Measurements from ENCODE around the gene KLHL18.
"Not testable (repeated sequence)": the region's sequence is repeated elsewhere in the genome, so short reads cannot be mapped to it uniquely, and the experiment has no call there.

Gene KLHL18

DNA sequence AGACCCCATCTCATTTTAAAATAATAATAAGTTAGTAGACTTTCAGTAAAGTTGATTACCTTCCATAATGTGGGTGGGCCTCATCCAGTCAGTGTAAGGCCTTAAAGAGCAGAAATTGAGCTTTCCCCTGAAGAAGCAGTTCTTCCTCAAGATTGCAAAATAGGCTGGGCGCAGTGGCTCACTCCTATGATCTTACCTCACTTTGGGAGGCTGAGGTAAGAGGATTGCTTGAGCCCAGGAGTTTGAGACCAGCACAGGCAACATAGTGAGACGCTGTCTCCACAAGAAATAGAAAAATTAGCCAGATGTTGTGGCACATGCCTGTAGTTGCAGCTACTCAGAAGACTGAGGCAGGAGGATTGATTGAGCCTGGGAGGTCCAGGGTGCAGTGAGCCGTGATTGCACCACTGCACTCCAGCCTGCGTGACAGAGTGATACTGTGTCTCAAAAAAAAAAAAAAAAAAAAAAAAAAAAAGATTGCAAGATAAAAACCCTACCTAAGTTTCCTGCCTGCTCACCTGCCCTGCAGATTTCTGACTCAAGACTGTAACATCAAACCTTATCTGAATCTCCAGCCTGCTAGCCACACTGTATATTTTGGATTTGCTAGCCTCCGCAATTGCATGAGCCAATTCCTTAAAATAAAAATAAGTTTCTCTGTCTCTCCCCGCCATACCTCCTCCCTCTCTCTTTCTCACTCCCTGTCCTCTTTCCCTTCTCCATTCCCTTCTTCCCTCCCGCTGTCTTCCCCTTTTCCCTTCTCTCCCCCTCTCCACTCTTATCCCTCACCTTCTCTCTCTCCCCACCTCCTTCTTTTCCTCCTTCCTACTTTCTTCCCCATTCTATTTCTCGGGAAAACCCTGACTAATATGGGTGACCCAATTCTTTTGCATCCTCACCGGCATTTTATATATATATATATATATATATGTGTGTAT, 16.9 kb downstream of the KLHL18 start:
- Histone ChIP-seq H3K4me3 (ENCODE audit: low read depth, low read length) (no peak overlapping the region), H3K27ac (no peak overlapping the region), H3K27me3 (replicated peaks) (no peaks in the 10 kb centered on the region), H3K36me3 (replicated peaks) (peaks cover 7% of the 10 kb centered on the region)
- TF ChIP-seq, protein P1, sequence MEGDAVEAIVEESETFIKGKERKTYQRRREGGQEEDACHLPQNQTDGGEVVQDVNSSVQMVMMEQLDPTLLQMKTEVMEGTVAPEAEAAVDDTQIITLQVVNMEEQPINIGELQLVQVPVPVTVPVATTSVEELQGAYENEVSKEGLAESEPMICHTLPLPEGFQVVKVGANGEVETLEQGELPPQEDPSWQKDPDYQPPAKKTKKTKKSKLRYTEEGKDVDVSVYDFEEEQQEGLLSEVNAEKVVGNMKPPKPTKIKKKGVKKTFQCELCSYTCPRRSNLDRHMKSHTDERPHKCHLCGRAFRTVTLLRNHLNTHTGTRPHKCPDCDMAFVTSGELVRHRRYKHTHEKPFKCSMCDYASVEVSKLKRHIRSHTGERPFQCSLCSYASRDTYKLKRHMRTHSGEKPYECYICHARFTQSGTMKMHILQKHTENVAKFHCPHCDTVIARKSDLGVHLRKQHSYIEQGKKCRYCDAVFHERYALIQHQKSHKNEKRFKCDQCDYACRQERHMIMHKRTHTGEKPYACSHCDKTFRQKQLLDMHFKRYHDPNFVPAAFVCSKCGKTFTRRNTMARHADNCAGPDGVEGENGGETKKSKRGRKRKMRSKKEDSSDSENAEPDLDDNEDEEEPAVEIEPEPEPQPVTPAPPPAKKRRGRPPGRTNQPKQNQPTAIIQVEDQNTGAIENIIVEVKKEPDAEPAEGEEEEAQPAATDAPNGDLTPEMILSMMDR (IDR thresholded peaks at IDR 0.05; ENCODE audit: low read depth, low read length, missing control alignments), result no peak
- DNase-seq, result no peak
- in situ Hi-C loops (cut with HindIII; ENCODE audit: low pct_ligation_motif_present, low sequenced_read_pairs), result no loop called here

DNA sequence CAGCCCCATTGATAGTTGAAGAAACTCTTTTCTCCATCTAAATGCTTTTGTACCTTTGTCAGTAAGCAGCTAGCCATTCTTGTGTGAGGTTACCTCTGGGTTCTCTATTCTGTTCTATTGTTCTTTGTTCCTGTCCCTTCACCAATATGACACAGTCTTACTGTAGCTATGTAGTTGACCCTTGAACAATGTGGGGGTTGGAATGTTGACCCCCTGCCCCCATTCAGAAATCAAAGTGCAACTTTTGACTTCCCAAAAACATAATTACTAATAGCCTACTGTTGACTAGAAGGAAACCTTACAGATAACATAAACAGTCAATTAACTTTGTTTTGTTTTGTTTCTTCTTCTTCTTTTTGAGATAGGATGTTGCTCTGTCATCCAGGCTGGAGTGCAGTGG, 18.7 kb downstream of the KLHL18 start:
- in situ Hi-C loops (cut with HindIII; ENCODE audit: low pct_ligation_motif_present, low sequenced_read_pairs), result no loop called here
- Histone ChIP-seq H3K4me3 (ENCODE audit: low read depth, low read length) (no peak overlapping the region), H3K27ac (no peak overlapping the region), H3K36me3 (replicated peaks) (peaks cover 7% of the 10 kb centered on the region), H3K27me3 (replicated peaks) (no peaks in the 10 kb centered on the region)
- TF ChIP-seq, protein P1 (IDR thresholded peaks at IDR 0.05; ENCODE audit: low read depth, low read length, missing control alignments), result no peak
- no peak for DNase-seq

DNA sequence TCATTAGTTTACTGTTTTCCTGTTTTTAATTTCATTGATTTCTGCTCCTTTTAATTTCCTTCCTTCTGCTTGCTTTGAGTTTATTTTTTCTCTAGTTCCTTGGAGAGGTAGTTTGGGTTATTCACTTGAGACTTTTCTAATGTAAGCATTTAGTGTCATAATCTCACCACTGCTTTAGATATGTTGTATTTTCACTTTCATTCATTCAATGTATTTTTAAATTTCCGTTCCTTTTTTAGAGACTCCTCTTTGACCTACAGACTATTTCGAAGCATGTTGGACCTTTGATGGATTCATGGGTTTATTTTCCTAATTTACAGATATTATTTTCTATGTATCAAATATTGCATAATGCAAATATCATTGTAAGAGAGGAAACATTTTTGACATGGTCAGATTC, 23.3 kb downstream of the KLHL18 start:
- Histone ChIP-seq H3K4me3 (ENCODE audit: low read depth, low read length) (no peak overlapping the region), H3K27me3 (replicated peaks) (no peaks in the 10 kb centered on the region), H3K27ac (no peak overlapping the region), H3K36me3 (replicated peaks) (peaks cover 7% of the 10 kb centered on the region)
- no peak for DNase-seq
- TF ChIP-seq, protein P1 (IDR thresholded peaks at IDR 0.05; ENCODE audit: low read depth, low read length, missing control alignments), result no peak
- in situ Hi-C loops (cut with HindIII; ENCODE audit: low pct_ligation_motif_present, low sequenced_read_pairs), result no loop called here

DNA sequence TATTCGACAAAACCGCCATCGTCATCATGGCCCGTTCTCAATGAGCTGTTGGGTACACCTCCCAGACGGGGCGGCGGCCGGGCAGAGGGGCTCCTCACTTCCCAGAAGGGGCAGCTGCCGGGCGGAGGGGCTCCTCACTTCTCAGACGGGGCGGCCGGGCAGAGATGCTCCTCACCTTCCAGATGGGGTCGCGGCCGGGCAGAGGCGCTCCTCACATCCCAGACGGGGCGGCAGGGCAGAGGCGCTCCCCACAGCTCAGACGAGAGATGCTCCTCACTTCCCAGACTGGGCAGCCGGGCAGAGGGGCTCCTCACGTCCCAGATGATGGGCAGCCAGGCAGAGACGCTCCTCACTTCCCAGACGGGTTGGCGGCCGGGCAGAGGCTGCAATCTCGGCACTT, 26.5 kb downstream of the KLHL18 start:
- H3K4me3 ChIP-seq (ENCODE audit: low read depth, low read length); H3K27ac ChIP-seq; H3K36me3 ChIP-seq (replicated peaks); in situ Hi-C loops (cut with HindIII; ENCODE audit: low pct_ligation_motif_present, low sequenced_read_pairs); H3K27me3 ChIP-seq (replicated peaks); DNase-seq: not testable (repeated sequence)

DNA sequence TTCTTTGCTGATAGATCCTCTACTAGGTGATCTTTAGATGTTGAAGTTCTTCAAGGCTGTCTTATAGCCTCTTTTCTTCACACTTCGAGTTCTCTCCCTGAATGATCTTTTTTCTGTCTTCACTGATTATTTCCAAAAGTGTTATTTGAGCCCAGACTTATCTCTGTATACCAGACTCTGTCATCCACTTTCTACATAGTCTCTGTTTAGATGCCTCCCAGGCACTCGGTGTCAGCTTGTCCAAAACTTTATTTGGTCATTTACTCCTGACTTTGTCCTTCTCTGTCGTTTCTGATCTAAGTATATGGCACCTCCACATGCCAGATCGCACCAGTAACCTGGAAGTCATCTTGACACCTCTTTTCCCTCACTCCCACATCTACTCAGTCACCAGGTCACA, 27.6 kb downstream of the KLHL18 start:
- H3K27me3 ChIP-seq (replicated peaks), result no peaks in the 10 kb centered on the region
- H3K4me3 ChIP-seq (ENCODE audit: low read depth, low read length), result no peak overlapping the region
- no peaks in the 10 kb centered on the region for H3K36me3 ChIP-seq (replicated peaks)
- DNase-seq, result no peak
- H3K27ac ChIP-seq, result no peak overlapping the region
- in situ Hi-C loops (cut with HindIII; ENCODE audit: low pct_ligation_motif_present, low sequenced_read_pairs), result no loop called here
- TF ChIP-seq, protein P1 (IDR thresholded peaks at IDR 0.05; ENCODE audit: low read depth, low read length, missing control alignments), result no peak

DNA sequence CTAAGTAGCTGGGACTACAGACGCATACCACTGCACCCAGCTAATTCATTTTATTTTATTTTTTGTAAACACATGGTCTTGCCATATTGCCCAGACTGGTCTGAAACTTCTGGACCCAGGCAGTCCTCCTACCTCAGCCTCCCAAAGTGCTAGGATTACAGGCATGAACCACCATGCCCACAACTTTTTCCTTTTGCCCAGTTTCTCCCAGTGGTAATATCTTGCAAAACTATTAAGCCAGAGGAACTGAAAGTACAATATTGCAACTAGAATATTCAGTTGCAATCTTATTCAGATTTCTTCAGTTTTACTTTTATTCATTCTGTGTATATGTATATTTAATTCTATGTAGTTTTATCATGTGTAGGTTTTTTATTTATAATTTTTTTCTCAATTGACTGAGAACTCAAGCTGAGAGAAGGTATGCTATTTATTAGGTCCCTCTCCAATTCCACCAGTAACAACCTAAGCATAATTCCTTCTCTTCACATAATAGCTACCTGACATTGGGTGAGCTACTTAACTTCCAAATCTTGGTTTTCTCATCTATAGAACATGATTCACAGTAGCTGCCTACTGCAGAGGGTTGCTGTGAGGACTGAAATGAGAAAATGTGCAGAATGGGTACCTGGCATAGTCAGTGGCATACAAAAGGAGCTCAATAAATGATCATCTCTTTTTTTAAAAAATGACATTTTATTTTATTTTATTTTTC, 30.8 kb downstream of the KLHL18 start:
- H3K36me3 ChIP-seq (replicated peaks), result no peaks in the 10 kb centered on the region
- in situ Hi-C loops (cut with HindIII; ENCODE audit: low pct_ligation_motif_present, low sequenced_read_pairs), result no loop called here
- DNase-seq, result no peak
- no peak overlapping the region for H3K4me3 ChIP-seq (ENCODE audit: low read depth, low read length)
- H3K27ac ChIP-seq, result no peak overlapping the region
- TF ChIP-seq, protein P1 (IDR thresholded peaks at IDR 0.05; ENCODE audit: low read depth, low read length, missing control alignments), result no peak
- no peaks in the 10 kb centered on the region for H3K27me3 ChIP-seq (replicated peaks)

All from brain microvascular endothelial cell (primary cell).